Astrocyte (in vitro differentiated cells and primary cell): ENCODE results near the gene RPL7A. TPM values are rescaled to one million over a fixed set of nuclear protein-coding genes. Genes with fewer than 3 reads are reported as not detected.

Experiments
- DNase-seq: peaks from one replicate; pipeline ENCODE4 v3.0.0-alpha.2; 2010; ENCODE audit warnings: low read depth
- FAIRE-seq: peaks from 2 replicates; lab custom pipeline; 2011; peaks lifted over from hg19 to GRCh38; lab: Jason Lieb, UNC
- H2AFZ ChIP-seq: 2 replicates; pipeline ENCODE4 v1.6.0; 2012; ENCODE audit warnings: low read depth, low read length, inconsistent platforms
- H3K27ac ChIP-seq: 2 replicates; pipeline ENCODE4 v1.5.1; 2011; ENCODE audit warnings: low read depth, low read length, inconsistent platforms
- H3K27me3 ChIP-seq: 2 replicates; pipeline ENCODE4 v1.6.0; 2011; ENCODE audit warnings: low read length, inconsistent platforms; ENCODE audit not compliant: insufficient read depth
- H3K36me3 ChIP-seq: 2 replicates; pipeline ENCODE4 v1.5.1; 2011; ENCODE audit warnings: low read length, inconsistent platforms; ENCODE audit not compliant: insufficient read depth
- H3K4me1 ChIP-seq: 2 replicates; pipeline ENCODE4 v1.5.1; 2011; ENCODE audit warnings: low read length, inconsistent platforms; ENCODE audit not compliant: insufficient read depth
- H3K4me2 ChIP-seq: 2 replicates; pipeline ENCODE4 v1.6.0; 2012; ENCODE audit warnings: low read length, inconsistent platforms
- H3K4me3 ChIP-seq: 2 replicates; pipeline ENCODE4 v1.5.1; 2011; ENCODE audit warnings: low read depth, mild to moderate bottlenecking, low read length, inconsistent platforms; ENCODE audit not compliant: insufficient read depth
- H3K79me2 ChIP-seq: 2 replicates; pipeline ENCODE4 v1.6.0; 2012; ENCODE audit warnings: mild to moderate bottlenecking, low read length, inconsistent platforms; ENCODE audit not compliant: insufficient read depth
- H3K9ac ChIP-seq: 2 replicates; pipeline ENCODE4 v1.6.0; 2012; ENCODE audit warnings: mild to moderate bottlenecking, low read length, inconsistent platforms
- H3K9me3 ChIP-seq: 2 replicates; pipeline ENCODE4 v1.5.1; 2012; ENCODE audit warnings: low read depth, mild to moderate bottlenecking, low read length, inconsistent platforms; ENCODE audit not compliant: insufficient read depth
- H4K20me1 ChIP-seq: 2 replicates; pipeline ENCODE4 v1.6.0; 2012; ENCODE audit warnings: low read length, inconsistent platforms; ENCODE audit not compliant: insufficient read depth
- H3K27ac Mint-ChIP-seq: one replicate; pipeline ENCODE4 v1.8.0; 2021; ENCODE audit warnings: mild to moderate bottlenecking, mixed read lengths; ENCODE audit not compliant: unreplicated experiment
- H3K27me3 Mint-ChIP-seq: one replicate; pipeline ENCODE4 v1.8.0; 2021; ENCODE audit warnings: low read depth, mixed read lengths; ENCODE audit not compliant: unreplicated experiment
- H3K36me3 Mint-ChIP-seq: one replicate; pipeline ENCODE4 v1.8.0; 2021; ENCODE audit warnings: low read depth, mixed read lengths; ENCODE audit not compliant: unreplicated experiment
- H3K4me1 Mint-ChIP-seq: one replicate; pipeline ENCODE4 v1.8.0; 2021; ENCODE audit warnings: low read depth, mixed read lengths; ENCODE audit not compliant: unreplicated experiment
- H3K4me3 Mint-ChIP-seq: one replicate; pipeline ENCODE4 v1.8.0; 2021; ENCODE audit warnings: mild to moderate bottlenecking, moderate library complexity, mixed read lengths; ENCODE audit not compliant: unreplicated experiment
- H3K9me3 Mint-ChIP-seq: one replicate; pipeline ENCODE4 v1.8.0; 2021; ENCODE audit warnings: mild to moderate bottlenecking, mixed read lengths; ENCODE audit not compliant: unreplicated experiment
- CTCF ChIP-seq: IDR thresholded peaks from 2 replicates; pipeline ENCODE4 v1.5.1; 2011; ENCODE audit warnings: low read depth, mild to moderate bottlenecking, inconsistent platforms, low read length, moderate library complexity; ENCODE audit not compliant: insufficient read depth
- EZH2 ChIP-seq: IDR thresholded peaks from 2 replicates; pipeline ENCODE4 v1.6.1; 2012; ENCODE audit warnings: mild to moderate bottlenecking, low read length, inconsistent platforms; ENCODE audit not compliant: insufficient read depth
- total RNA-seq: library from RNA; stranded (reverse); gene quantifications from 2 replicates; pipeline ENCODE4 v1.2.1, GENCODE V29; 2021

The RPL7A gene
- total RNA-seq, 1 donor from 2014 or later = 1,364 TPM

GRCh38 chr9:133378408-133378962 lies 30.5 kb downstream of the RPL7A start:
- H3K4me3 Mint-ChIP-seq = peak overlapping the region; percentile 37
- H3K9me3 Mint-ChIP-seq = peaks cover 1% of the 10 kb centered on the region
- H3K27me3 ChIP-seq = no peaks in the 10 kb centered on the region
- H3K4me3 ChIP-seq = no peak overlapping the region
- no peaks in the 10 kb centered on the region for H3K36me3 ChIP-seq
- H3K27me3 Mint-ChIP-seq = no peaks in the 10 kb centered on the region
- no peak for DNase-seq
- TF ChIP-seq EZH2 (no peak), CTCF (no peak)
- H3K9ac ChIP-seq = no peak overlapping the region
- no peak overlapping the region for H3K27ac ChIP-seq
- H3K27ac Mint-ChIP-seq = no peak overlapping the region
- no peak overlapping the region for H3K4me2 ChIP-seq
- H3K4me1 ChIP-seq = peaks cover 10% of the 10 kb centered on the region
- H2AFZ ChIP-seq = no peak overlapping the region
- FAIRE-seq = no peak
- peaks cover 19% of the 10 kb centered on the region for H4K20me1 ChIP-seq
- H3K79me2 ChIP-seq = peaks cover 24% of the 10 kb centered on the region
- H3K9me3 ChIP-seq = peaks cover 5% of the 10 kb centered on the region
- H3K4me1 Mint-ChIP-seq = peaks cover 5% of the 10 kb centered on the region
- H3K36me3 Mint-ChIP-seq = no peaks in the 10 kb centered on the region

GRCh38 chr9:133379153-133380086 lies 31.4 kb downstream of the RPL7A start:
- Histone ChIP-seq H3K4me2 (no peak overlapping the region), H2AFZ (peak overlapping the region; percentile 33), H3K36me3 (no peaks in the 10 kb centered on the region), H4K20me1 (peaks cover 9% of the 10 kb centered on the region), H3K4me1 (peaks cover 4% of the 10 kb centered on the region), H3K27me3 (no peaks in the 10 kb centered on the region), H3K79me2 (peaks cover 15% of the 10 kb centered on the region), H3K9me3 (peaks cover 5% of the 10 kb centered on the region), H3K27ac (no peak overlapping the region), H3K4me3 (no peak overlapping the region), H3K9ac (no peak overlapping the region)
- Mint-ChIP-seq H3K27me3 (no peaks in the 10 kb centered on the region), H3K4me1 (peaks cover 1% of the 10 kb centered on the region), H3K4me3 (no peak overlapping the region), H3K27ac (no peak overlapping the region), H3K36me3 (no peaks in the 10 kb centered on the region), H3K9me3 (peaks cover 1% of the 10 kb centered on the region)
- FAIRE-seq = no peak
- no peak for DNase-seq
- TF ChIP-seq CTCF (no peak), EZH2 (no peak)

- DNase-seq = no peak
- Histone ChIP-seq H3K79me2 (peaks cover 2% of the 10 kb centered on the region), H3K36me3 (no peaks in the 10 kb centered on the region), H4K20me1 (no peaks in the 10 kb centered on the region), H3K4me3 (no peak overlapping the region), H3K9me3 (peaks cover 5% of the 10 kb centered on the region), H3K27ac (no peak overlapping the region), H3K4me1 (peaks cover 4% of the 10 kb centered on the region), H2AFZ (no peak overlapping the region), H3K4me2 (no peak overlapping the region), H3K27me3 (no peaks in the 10 kb centered on the region), H3K9ac (no peak overlapping the region)
- Mint-ChIP-seq H3K4me1 (peaks cover 1% of the 10 kb centered on the region), H3K27ac (no peak overlapping the region), H3K36me3 (no peaks in the 10 kb centered on the region), H3K4me3 (no peak overlapping the region), H3K9me3 (peaks cover 1% of the 10 kb centered on the region), H3K27me3 (no peaks in the 10 kb centered on the region)
- FAIRE-seq = no peak
- TF ChIP-seq EZH2 = no peak
- no peak for TF ChIP-seq CTCF
These were observed 32.7 kb downstream of the RPL7A start for GRCh38 chr9:133380734-133381133.
